Effector memory CD8-positive, alpha-beta T cell (primary cell): Measurements from ENCODE around the gene SIGLEC9.
"Not testable (repeated sequence)": the region's sequence is repeated elsewhere in the genome, so short reads cannot be mapped to it uniquely, and the experiment has no call there.

Source experiments
- ATAC-seq: fragments of 150-1000 bp; cut with Tn5 transposase; replicated peaks from 2 replicates; pipeline ENCODE4 v1.10.0; 2021; ENCODE audit warnings: mild to moderate bottlenecking, moderate library complexity
- DNase-seq, 3 experiments: peaks; one replicate each; pipeline ENCODE4 v3.0.0; 2021
- H3K27ac Mint-ChIP-seq, 2 donors: one replicate each; pipeline ENCODE4 v1.8.0; 2022; ENCODE audit warnings: mild to moderate bottlenecking in 2 of 2, mixed read lengths in 2 of 2, moderate library complexity in 2 of 2
- H3K27me3 Mint-ChIP-seq, 2 donors: one replicate each; pipeline ENCODE4 v1.8.0; 2022; ENCODE audit warnings: mixed read lengths in 2 of 2
- H3K36me3 Mint-ChIP-seq: one replicate; pipeline ENCODE4 v1.8.0; 2022; ENCODE audit warnings: mild to moderate bottlenecking, moderate library complexity, mixed read lengths; ENCODE audit not compliant: insufficient read depth
- H3K4me1 Mint-ChIP-seq, 2 donors: one replicate each; pipeline ENCODE4 v1.8.0; 2022; ENCODE audit warnings: low read depth in 2 of 2, mixed read lengths in 2 of 2
- H3K4me3 Mint-ChIP-seq, 2 donors: one replicate each; pipeline ENCODE4 v1.8.0; 2022; ENCODE audit warnings: mild to moderate bottlenecking in 2 of 2, mixed read lengths in 2 of 2, moderate library complexity in 2 of 2
- H3K9me3 Mint-ChIP-seq, 2 donors: one replicate each; pipeline ENCODE4 v1.8.0; 2022; ENCODE audit warnings: mixed read lengths in 2 of 2

Gene SIGLEC9

DNA sequence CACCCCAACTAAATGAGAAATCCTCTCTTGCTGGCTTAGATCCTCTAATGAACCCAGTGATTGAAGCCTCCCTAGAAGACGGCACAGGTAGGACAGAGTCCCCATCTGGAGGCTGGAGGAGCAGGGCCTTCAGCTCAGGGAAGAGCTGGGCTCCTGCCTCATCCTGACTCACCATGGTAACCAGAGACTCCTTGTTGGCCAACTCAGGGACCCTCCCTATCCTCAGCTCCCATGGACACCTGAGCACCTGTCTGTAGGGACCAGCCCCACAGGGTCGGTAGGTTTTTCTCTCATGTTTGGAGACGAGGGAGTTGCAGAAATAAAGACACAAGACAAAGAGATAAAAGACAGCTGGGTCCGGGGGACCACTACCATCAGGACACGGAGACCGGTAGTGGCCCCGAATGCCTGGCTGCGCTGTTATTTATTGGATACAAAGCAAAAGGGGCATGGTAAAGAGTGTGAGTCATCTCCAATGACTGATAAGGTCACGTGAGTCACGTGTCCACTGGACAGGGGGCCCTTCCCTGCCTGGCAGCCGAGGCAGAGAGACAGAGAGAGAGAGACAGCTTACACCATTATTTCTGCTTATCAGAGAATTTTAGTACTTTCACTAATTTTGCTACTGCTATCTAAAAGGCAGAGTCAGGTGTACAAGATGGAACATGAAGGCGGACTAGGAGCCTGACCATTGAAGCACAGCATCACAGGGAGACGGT is 44.0 kb downstream of the SIGLEC9 start:
- H3K4me3 Mint-ChIP-seq = peak overlapping the region; percentile 82 to 90
- peaks cover 3% of the 10 kb centered on the region for H3K36me3 Mint-ChIP-seq
- peaks cover 30 to 32% of the 10 kb centered on the region in 2 donors for H3K4me1 Mint-ChIP-seq
- H3K27me3 Mint-ChIP-seq = no peaks in the 10 kb centered on the region
- ATAC-seq (no peak), DNase-seq (no peak)
- H3K27ac Mint-ChIP-seq = peak overlapping the region; percentile 79 to 95
- no peaks in the 10 kb centered on the region for H3K9me3 Mint-ChIP-seq

- Mint-ChIP-seq H3K4me3 (peak overlapping the region; percentile 82 to 90), H3K4me1 (peaks cover 30 to 32% of the 10 kb centered on the region in 2 donors), H3K27ac (peak overlapping the region; percentile 79 to 95)
- not testable (repeated sequence) for H3K27me3 Mint-ChIP-seq, H3K9me3 Mint-ChIP-seq, H3K36me3 Mint-ChIP-seq, ATAC-seq
- peak; percentile 55 to 67 (median 61) for DNase-seq
These were observed 44.7 kb downstream of the SIGLEC9 start for GRCh38 chr19:51169283-51169918.

DNA sequence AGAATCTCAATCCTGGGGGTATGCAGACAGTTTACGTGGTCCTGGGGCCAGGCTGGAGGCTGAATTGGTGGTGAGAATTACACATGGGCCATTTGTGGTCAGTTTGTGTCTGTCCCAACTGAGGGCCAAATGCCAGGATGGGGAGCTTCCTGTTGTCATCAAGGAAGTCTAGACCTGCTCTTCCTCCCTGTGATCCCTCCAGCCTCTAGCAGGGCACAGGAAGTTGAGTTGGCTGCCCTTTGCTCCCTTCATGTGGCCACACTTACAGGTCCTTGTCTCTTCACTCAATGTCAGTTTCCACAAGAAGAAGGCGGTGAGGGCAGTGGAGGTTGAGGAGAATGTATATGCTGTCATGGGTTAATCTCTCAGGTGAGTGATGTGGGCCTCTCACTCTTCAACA is 47.5 kb downstream of the SIGLEC9 start:
- DNase-seq (no peak), ATAC-seq (no peak)
- H3K4me3 Mint-ChIP-seq = no peak overlapping the region
- H3K4me1 Mint-ChIP-seq = peaks cover 22 to 23% of the 10 kb centered on the region in 2 donors
- H3K27ac Mint-ChIP-seq = no peak overlapping the region
- H3K27me3 Mint-ChIP-seq = no peaks in the 10 kb centered on the region
- H3K9me3 Mint-ChIP-seq = no peaks in the 10 kb centered on the region
- peaks cover 3% of the 10 kb centered on the region for H3K36me3 Mint-ChIP-seq

DNA sequence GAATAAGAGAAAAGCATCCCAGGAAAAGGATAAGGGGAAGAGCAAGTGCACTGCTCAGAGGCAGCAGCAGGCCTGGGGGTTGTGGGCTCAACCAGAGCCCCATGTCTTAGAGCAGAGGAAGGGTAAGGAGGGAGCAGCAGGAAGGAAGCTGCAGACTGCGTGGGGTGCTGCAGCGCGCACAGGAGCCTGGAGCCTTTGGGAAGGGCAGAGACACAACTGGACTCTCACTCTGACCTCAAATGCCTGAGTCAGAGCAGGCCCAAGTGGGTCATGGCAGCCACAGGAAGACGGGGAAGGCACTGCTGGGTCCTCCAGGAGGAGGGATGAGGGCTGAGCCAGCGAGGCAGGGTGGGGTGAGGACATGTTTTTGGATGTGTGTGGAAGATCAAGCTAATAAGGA is 49.0 kb downstream of the SIGLEC9 start:
- no peaks in the 10 kb centered on the region for H3K36me3 Mint-ChIP-seq
- H3K4me1 Mint-ChIP-seq = peaks cover 9 to 10% of the 10 kb centered on the region in 2 donors
- H3K9me3 Mint-ChIP-seq = no peaks in the 10 kb centered on the region
- no peak overlapping the region for H3K27ac Mint-ChIP-seq
- H3K27me3 Mint-ChIP-seq = no peaks in the 10 kb centered on the region
- ATAC-seq (no peak), DNase-seq (no peak)
- no peak overlapping the region for H3K4me3 Mint-ChIP-seq

GRCh38 chr19:51179256-51179655 is 54.5 kb downstream of the SIGLEC9 start:
- Mint-ChIP-seq H3K36me3 (no peaks in the 10 kb centered on the region), H3K9me3 (no peaks in the 10 kb centered on the region), H3K4me1 (peaks cover 0 to 1% of the 10 kb centered on the region in 2 donors), H3K4me3 (no peak overlapping the region), H3K27me3 (peaks cover 7 to 11% of the 10 kb centered on the region in 2 donors), H3K27ac (no peak overlapping the region)
- no peak for DNase-seq
- no peak for ATAC-seq
